ENCODE results near the gene RBM46.

- TF ChIP-seq TAF1 (IDR thresholded peaks at IDR 0.05; ENCODE audit: borderline replicate concordance, insufficient read depth, low read length) (no peak), POLR2AphosphoS5 (IDR thresholded peaks at IDR 0.05; ENCODE audit: low read depth, low read length) (no peak)
Measured at GRCh38 chr4:154822775-154823174, 41.7 kb downstream of the RBM46 start.

Measured in PFSK-1 (cell line).